ENCODE data around the gene SAYSD1.

Gene SAYSD1

GRCh38 chr6:39077882-39078594, 36.9 kb downstream of the SAYSD1 start:
- no peak for TF ChIP-seq GATA2 (IDR thresholded peaks at IDR 0.05; ENCODE audit: low read depth, low read length)

- TF ChIP-seq GATA3 (IDR thresholded peaks at IDR 0.05; ENCODE audit: low read depth, low read length) (no peak), GATA2 (IDR thresholded peaks at IDR 0.05; ENCODE audit: low read depth, low read length) (no peak)
These were observed 38.1 kb downstream of the SAYSD1 start for GRCh38 chr6:39076623-39077535.

- TF ChIP-seq GATA2 (IDR thresholded peaks at IDR 0.05; ENCODE audit: low read depth, low read length): no peak
- TF ChIP-seq GATA3 (IDR thresholded peaks at IDR 0.05; ENCODE audit: low read depth, low read length): no peak
These were observed 39.0 kb downstream of the SAYSD1 start for GRCh38 chr6:39075807-39076622.

GRCh38 chr6:39075010-39075686, 39.8 kb downstream of the SAYSD1 start:
- no peak for TF ChIP-seq GATA2 (IDR thresholded peaks at IDR 0.05; ENCODE audit: low read depth, low read length)

- TF ChIP-seq GATA2 (IDR thresholded peaks at IDR 0.05; ENCODE audit: low read depth, low read length): no peak
- TF ChIP-seq GATA3 (IDR thresholded peaks at IDR 0.05; ENCODE audit: low read depth, low read length): no peak
These were observed 40.5 kb downstream of the SAYSD1 start for GRCh38 chr6:39074486-39074885.

- TF ChIP-seq GATA2 (IDR thresholded peaks at IDR 0.05; ENCODE audit: low read depth, low read length) (no peak), GATA3 (IDR thresholded peaks at IDR 0.05; ENCODE audit: low read depth, low read length) (no peak)
These were observed 41.3 kb downstream of the SAYSD1 start for GRCh38 chr6:39073471-39074355.

GRCh38 chr6:39072830-39073229, 42.2 kb downstream of the SAYSD1 start:
- no peak for TF ChIP-seq GATA2 (IDR thresholded peaks at IDR 0.05; ENCODE audit: low read depth, low read length)
- no peak for TF ChIP-seq GATA3 (IDR thresholded peaks at IDR 0.05; ENCODE audit: low read depth, low read length)

- no peak for TF ChIP-seq GATA2 (IDR thresholded peaks at IDR 0.05; ENCODE audit: low read depth, low read length)
- TF ChIP-seq GATA3 (IDR thresholded peaks at IDR 0.05; ENCODE audit: low read depth, low read length): no peak
These were observed 46.6 kb downstream of the SAYSD1 start for GRCh38 chr6:39068391-39068790.

- TF ChIP-seq GATA3 (IDR thresholded peaks at IDR 0.05; ENCODE audit: low read depth, low read length) (no peak), GATA2 (IDR thresholded peaks at IDR 0.05; ENCODE audit: low read depth, low read length) (no peak)
These were observed 49.4 kb downstream of the SAYSD1 start for GRCh38 chr6:39065561-39065960.

- TF ChIP-seq GATA2 (IDR thresholded peaks at IDR 0.05; ENCODE audit: low read depth, low read length) (no peak), GATA3 (IDR thresholded peaks at IDR 0.05; ENCODE audit: low read depth, low read length) (no peak)
These were observed 51.5 kb downstream of the SAYSD1 start for GRCh38 chr6:39063526-39063925.

GRCh38 chr6:39062014-39062740, 52.8 kb downstream of the SAYSD1 start:
- TF ChIP-seq GATA3 (IDR thresholded peaks at IDR 0.05; ENCODE audit: low read depth, low read length) (no peak), GATA2 (IDR thresholded peaks at IDR 0.05; ENCODE audit: low read depth, low read length) (peak; percentile 95)

GRCh38 chr6:39061588-39061987, 53.4 kb downstream of the SAYSD1 start:
- TF ChIP-seq GATA3 (IDR thresholded peaks at IDR 0.05; ENCODE audit: low read depth, low read length): no peak
- no peak for TF ChIP-seq GATA2 (IDR thresholded peaks at IDR 0.05; ENCODE audit: low read depth, low read length)

Data from SH-SY5Y (cell line).